Caki2 (cell line): ENCODE measurements around the gene CLTB. TPM values are rescaled to one million over a fixed set of nuclear protein-coding genes. Genes with fewer than 3 reads are reported as not detected.

Source experiments
- DNase-seq: peaks from one replicate; pipeline ENCODE4 v3.0.0-alpha.2; 2015; ENCODE audit warnings: low read depth
- in situ Hi-C: cut with HindIII; loops from 2 replicates; pipeline ENCODE4 v1.10.0; 2016; ENCODE audit warnings: low sequenced_read_pairs, low pct_unique_long_range_greater_than_20kb, mixed read lengths
- total RNA-seq: library from RNA; depleted of rRNA; stranded (reverse); fragments of >200 nt; shearing (Covaris generic); gene quantifications from 2 replicates; pipeline ENCODE4 v1.2.3, GENCODE V29; 2014; ENCODE audit warnings: low replicate concordance

Gene CLTB
- total RNA-seq, 1 experiment from 2014 or later: 70.3 TPM

GRCh38 chr5:176436656-176437055 is 20.3 kb upstream of the CLTB start:
- DNase-seq: no peak
- in situ Hi-C loops: no loop called here

GRCh38 chr5:176432707-176433106 is 16.4 kb upstream of the CLTB start:
- no peak for DNase-seq
- in situ Hi-C loops: no loop called here

DNA sequence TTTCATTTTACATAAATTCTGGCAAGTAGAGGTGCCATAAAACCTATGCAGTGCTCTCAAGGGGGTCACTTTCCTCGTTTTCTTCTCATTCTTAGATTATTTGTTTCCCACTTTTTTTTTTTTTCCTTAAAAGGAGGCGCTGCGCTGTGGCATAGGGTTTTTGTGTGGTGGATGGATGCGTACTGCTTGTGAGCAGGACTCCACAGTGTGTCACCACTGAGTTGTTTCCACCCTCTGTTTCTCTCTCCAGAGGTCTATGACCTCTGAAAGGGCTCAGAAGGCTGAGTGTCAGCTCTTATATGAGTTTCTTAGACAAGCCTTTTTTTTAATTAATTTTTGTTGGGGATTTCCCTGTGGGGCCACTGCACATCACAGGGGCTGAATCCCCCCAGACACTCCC is 13.6 kb upstream of the CLTB start:
- in situ Hi-C loops: no loop called here
- no peak for DNase-seq

DNA sequence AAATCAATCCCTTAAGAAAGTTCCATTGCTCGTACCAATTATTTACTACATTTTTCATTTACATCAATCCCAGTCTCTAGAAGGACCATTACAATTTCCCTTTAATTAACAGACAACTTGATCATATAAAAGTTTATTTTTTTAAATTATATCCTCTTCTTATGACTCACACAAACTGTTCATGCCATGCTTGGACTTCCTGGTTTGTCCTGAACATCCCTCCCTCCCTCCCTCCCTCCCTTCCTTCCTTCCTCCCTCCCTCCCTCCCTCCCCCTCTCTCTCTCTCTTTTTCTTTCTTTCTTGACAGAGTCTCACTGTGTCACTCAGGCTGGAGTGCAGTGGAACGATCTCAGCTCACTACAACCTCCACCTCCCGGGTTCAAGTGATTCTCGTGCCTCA is 11.6 kb upstream of the CLTB start:
- in situ Hi-C loops: no loop called here

GRCh38 chr5:176426876-176427275 is 10.5 kb upstream of the CLTB start:
- no peak for DNase-seq
- in situ Hi-C loops: no loop called here

More for the DNA sequence above, 11.6 kb upstream of the CLTB start:
- DNase-seq: no peak

- DNase-seq: no peak
- in situ Hi-C loops: no loop called here
Measured at GRCh38 chr5:176425791-176426190, 9.5 kb upstream of the CLTB start.

GRCh38 chr5:176425138-176425537 is 8.8 kb upstream of the CLTB start:
- in situ Hi-C loops: no loop called here
- DNase-seq: peak; percentile 43

DNA sequence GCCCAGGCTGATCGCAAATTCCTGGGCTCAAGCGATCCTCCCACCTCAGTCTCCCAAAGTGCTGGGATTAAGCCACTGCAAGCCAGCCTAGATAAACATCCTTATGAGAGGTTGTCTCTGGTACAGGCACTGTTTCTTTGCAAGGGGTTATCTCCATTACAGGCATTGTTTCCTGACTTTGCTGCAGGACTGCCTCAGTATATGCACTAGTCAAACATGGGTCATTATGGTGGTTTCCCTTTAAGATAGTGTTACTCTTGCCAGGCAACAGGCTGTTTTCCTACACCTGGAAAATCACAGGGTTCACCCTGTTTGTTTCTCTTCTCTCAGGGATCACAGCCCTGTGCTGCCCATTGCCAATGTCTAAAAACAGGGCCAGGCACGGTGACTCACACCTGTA is 7.8 kb upstream of the CLTB start:
- DNase-seq: no peak
- in situ Hi-C loops: no loop called here

DNA sequence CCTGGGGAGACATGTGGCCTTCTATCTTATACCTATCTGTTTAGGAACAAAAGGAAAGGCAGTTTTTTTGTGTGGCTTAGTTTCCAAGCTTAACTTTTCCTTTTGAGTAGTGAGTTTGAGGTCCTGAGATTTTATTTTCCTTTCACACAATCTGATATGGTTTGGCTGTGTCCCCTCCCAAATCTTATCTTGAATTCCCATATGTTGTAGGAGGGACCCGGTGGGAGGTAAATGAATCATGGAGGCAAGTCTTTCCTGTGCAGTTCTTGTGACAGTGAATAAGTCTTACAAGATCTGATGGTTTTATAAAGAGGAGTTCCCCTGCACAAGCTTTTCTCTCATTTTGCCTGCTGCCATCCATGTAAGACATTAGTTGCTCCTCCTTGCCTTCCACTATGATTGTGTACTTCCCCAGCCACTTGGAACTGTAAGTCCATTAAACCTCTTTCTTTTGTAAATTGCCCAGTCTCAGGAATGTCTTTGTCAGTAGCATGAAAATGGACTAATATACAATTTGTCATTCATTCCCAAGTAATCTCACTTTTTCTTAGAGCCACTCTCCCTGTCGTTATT is 4.7 kb upstream of the CLTB start:
- DNase-seq: no peak
- in situ Hi-C loops: no loop called here

DNA sequence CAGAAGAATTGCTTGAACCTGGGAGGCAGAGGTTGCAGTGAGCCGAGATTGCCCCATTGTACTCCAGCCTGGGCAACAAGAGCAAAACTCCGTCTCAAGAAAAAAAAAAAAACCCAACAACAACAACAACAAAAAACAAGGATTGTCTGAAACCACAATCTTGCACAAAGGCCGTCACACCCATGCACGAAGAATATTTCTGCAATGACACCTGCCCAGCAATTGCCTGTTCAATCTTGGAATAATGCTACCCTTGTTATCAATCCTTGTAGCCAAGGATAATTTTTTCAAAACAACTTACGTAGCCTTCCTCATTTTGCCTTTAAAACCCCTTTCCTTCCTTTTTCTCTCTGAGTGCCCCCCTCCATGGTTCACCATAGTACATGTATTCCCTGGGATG is 3.7 kb upstream of the CLTB start:
- DNase-seq: no peak
- in situ Hi-C loops: no loop called here

DNA sequence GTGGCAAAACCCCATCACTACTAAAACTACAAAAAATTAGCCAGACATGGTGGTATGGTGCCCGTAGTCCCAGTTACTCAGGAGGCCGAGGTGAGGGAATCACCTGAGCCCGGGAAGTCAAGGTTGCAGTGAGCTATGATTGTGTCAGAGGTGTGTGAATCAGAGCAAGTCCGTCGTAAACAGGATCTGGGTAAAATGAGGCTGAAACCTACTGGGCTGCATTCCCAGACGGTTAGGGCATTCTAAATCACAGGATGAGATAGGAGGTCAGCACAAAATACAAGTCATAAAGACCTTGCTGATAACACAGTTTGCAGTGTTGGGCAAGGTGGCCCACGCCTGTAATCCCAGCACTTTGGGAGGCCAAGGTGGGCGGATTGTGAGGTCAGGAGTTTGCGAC is 1.9 kb upstream of the CLTB start:
- in situ Hi-C loops: no loop called here
- DNase-seq: no peak

DNA sequence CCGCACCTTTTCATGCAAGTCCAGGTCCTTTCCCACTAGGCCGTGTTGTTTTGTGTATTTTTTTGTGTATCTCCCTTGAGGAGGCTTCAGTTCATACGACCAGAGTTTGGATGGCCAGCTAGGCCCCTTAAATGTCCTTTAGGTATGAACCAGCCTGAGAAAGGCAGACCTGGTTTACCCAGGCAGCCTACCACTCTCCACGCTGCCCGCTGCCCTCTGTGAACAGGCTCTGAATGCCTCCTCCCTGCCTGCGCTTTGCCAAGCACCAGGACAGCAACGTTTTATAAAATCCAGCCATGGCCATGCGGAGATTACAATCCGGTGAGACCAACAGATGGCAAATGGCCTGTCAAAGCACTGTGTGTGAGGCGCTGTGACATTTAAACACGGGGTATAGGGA is 626 bp upstream of the CLTB start:
- DNase-seq: no peak
- in situ Hi-C loops: no loop called here

- in situ Hi-C loops: no loop called here
- no peak for DNase-seq
Measured at GRCh38 chr5:176415240-176415951, 943 bp downstream of the CLTB start.

DNA sequence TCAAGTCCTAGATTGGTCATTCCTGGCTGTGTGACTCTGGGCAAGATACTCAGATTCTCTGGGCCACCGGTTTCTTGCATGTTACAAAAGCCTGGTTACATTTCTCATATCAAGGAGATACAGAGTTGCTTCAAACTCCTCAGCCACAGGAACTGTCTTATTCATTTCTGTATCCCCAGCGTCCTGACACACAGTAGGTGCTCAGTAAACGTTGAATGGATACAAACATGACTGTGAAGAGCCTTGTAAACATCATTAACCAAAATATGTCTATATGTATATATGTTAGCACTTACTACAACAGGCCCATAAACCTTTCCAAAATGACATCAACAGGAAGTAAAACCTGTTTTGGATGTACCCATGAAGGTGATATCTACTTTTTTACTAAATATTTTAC is 1.6 kb downstream of the CLTB start:
- in situ Hi-C loops: no loop called here
- no peak for DNase-seq

DNA sequence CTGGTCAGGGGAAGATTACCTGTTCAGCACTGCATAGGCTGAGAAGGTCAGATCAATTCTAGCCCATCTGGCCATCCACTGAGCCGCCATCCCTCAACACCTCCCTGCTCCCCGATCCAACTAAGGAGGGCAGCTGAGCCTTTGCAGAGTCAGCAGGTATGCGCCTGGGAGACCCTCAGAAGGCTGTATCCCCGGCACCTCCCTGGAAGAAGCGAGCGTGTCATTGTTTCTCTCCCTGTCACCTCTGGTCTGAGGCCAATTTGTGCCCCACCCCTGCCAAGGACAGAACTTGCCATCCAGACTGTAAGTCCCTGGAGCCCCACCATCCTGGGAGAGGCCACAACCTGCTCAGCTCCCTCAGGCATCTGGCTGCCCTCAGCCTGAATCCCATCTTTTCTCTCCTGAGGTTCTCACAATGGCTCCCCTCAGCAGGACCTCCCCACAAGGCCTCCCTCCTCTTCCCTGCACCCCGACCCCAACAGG is 2.6 kb downstream of the CLTB start:
- no peak for DNase-seq
- in situ Hi-C loops: no loop called here

GRCh38 chr5:176413255-176413565 is 3.1 kb downstream of the CLTB start:
- in situ Hi-C loops: no loop called here
- no peak for DNase-seq

- no peak for DNase-seq
- in situ Hi-C loops: no loop called here
Measured at GRCh38 chr5:176412517-176413254, 3.7 kb downstream of the CLTB start.

- in situ Hi-C loops: no loop called here
Measured at GRCh38 chr5:176410486-176411180, 5.7 kb downstream of the CLTB start.

GRCh38 chr5:176409765-176410164 is 6.6 kb downstream of the CLTB start:
- in situ Hi-C loops: no loop called here
- no peak for DNase-seq

More at GRCh38 chr5:176410486-176411180, 5.7 kb downstream of the CLTB start:
- no peak for DNase-seq
